ENCODE data around the gene PCF11. TPM values are rescaled to one million over a fixed set of nuclear protein-coding genes. Genes with fewer than 3 reads are reported as not detected.

PCF11 gene
- total RNA-seq, 3 donors from 2014 or later = 55.6 to 68.5 (median 64.8) TPM

GRCh38 chr11:83139310-83139709 lies 17.6 kb upstream of the PCF11 start:
- Mint-ChIP-seq H3K27me3 (ENCODE audit: low read depth) (no peaks in the 10 kb centered on the region), H3K36me3 (ENCODE audit: insufficient read depth) (no peaks in the 10 kb centered on the region), H3K4me1 (ENCODE audit: low read depth) (peaks cover 2% of the 10 kb centered on the region), H3K9me3 (no peaks in the 10 kb centered on the region), H3K4me3 (no peak overlapping the region)
- DNase-seq = no peak
- ATAC-seq = no peak

- H3K36me3 Mint-ChIP-seq (ENCODE audit: insufficient read depth) = no peaks in the 10 kb centered on the region
- no peak for DNase-seq
- H3K4me3 Mint-ChIP-seq = no peak overlapping the region
- peaks cover 3% of the 10 kb centered on the region for H3K4me1 Mint-ChIP-seq (ENCODE audit: low read depth)
- no peak for ATAC-seq
- no peaks in the 10 kb centered on the region for H3K9me3 Mint-ChIP-seq
- H3K27me3 Mint-ChIP-seq (ENCODE audit: low read depth) = no peaks in the 10 kb centered on the region
These were observed 16.1 kb upstream of the PCF11 start for GRCh38 chr11:83140691-83141455.

GRCh38 chr11:83147895-83148294 lies 9.0 kb upstream of the PCF11 start:
- H3K36me3 Mint-ChIP-seq (ENCODE audit: insufficient read depth) = no peaks in the 10 kb centered on the region
- peaks cover 2% of the 10 kb centered on the region for H3K27me3 Mint-ChIP-seq (ENCODE audit: low read depth)
- ATAC-seq = no peak
- peaks cover 1% of the 10 kb centered on the region for H3K4me1 Mint-ChIP-seq (ENCODE audit: low read depth)
- no peak overlapping the region for H3K4me3 Mint-ChIP-seq
- H3K9me3 Mint-ChIP-seq = no peaks in the 10 kb centered on the region
- no peak for DNase-seq

GRCh38 chr11:83150450-83150849 lies 6.5 kb upstream of the PCF11 start:
- H3K9me3 Mint-ChIP-seq = no peaks in the 10 kb centered on the region
- DNase-seq (no peak), ATAC-seq (no peak)
- H3K27me3 Mint-ChIP-seq (ENCODE audit: low read depth) = peaks cover 2% of the 10 kb centered on the region
- peaks cover 3% of the 10 kb centered on the region for H3K4me1 Mint-ChIP-seq (ENCODE audit: low read depth)
- no peaks in the 10 kb centered on the region for H3K36me3 Mint-ChIP-seq (ENCODE audit: insufficient read depth)
- no peak overlapping the region for H3K4me3 Mint-ChIP-seq

GRCh38 chr11:83151274-83151977 lies 5.5 kb upstream of the PCF11 start:
- Mint-ChIP-seq H3K36me3 (ENCODE audit: insufficient read depth) (no peaks in the 10 kb centered on the region), H3K4me1 (ENCODE audit: low read depth) (peaks cover 6% of the 10 kb centered on the region), H3K27me3 (ENCODE audit: low read depth) (peaks cover 2% of the 10 kb centered on the region), H3K4me3 (no peak overlapping the region), H3K9me3 (no peaks in the 10 kb centered on the region)
- DNase-seq (no peak), ATAC-seq (no peak)

GRCh38 chr11:83152264-83152663 lies 4.7 kb upstream of the PCF11 start:
- peaks cover 2% of the 10 kb centered on the region for H3K27me3 Mint-ChIP-seq (ENCODE audit: low read depth)
- H3K9me3 Mint-ChIP-seq = no peaks in the 10 kb centered on the region
- DNase-seq (no peak), ATAC-seq (no peak)
- H3K36me3 Mint-ChIP-seq (ENCODE audit: insufficient read depth) = peaks cover 2% of the 10 kb centered on the region
- H3K4me1 Mint-ChIP-seq (ENCODE audit: low read depth) = peaks cover 6% of the 10 kb centered on the region
- H3K4me3 Mint-ChIP-seq = no peak overlapping the region

GRCh38 chr11:83153764-83154163 lies 3.2 kb upstream of the PCF11 start:
- ATAC-seq (no peak), DNase-seq (no peak)
- Mint-ChIP-seq H3K27me3 (ENCODE audit: low read depth) (no peaks in the 10 kb centered on the region), H3K36me3 (ENCODE audit: insufficient read depth) (peaks cover 9% of the 10 kb centered on the region), H3K4me3 (no peak overlapping the region), H3K4me1 (ENCODE audit: low read depth) (peaks cover 6% of the 10 kb centered on the region), H3K9me3 (no peaks in the 10 kb centered on the region)

GRCh38 chr11:83156144-83156995 lies 561 bp upstream of the PCF11 start:
- no peaks in the 10 kb centered on the region for H3K9me3 Mint-ChIP-seq
- ATAC-seq (peak; percentile 90 to 91), DNase-seq (peak; percentile 96)
- H3K4me3 Mint-ChIP-seq = peak overlapping the region; percentile 99
- peaks cover 31% of the 10 kb centered on the region for H3K36me3 Mint-ChIP-seq (ENCODE audit: insufficient read depth)
- peaks cover 24% of the 10 kb centered on the region for H3K4me1 Mint-ChIP-seq (ENCODE audit: low read depth)
- H3K27me3 Mint-ChIP-seq (ENCODE audit: low read depth) = no peaks in the 10 kb centered on the region

- Mint-ChIP-seq H3K27me3 (ENCODE audit: low read depth) (no peaks in the 10 kb centered on the region), H3K4me3 (peak overlapping the region; percentile 99), H3K36me3 (ENCODE audit: insufficient read depth) (peaks cover 40% of the 10 kb centered on the region), H3K4me1 (ENCODE audit: low read depth) (peaks cover 37% of the 10 kb centered on the region), H3K9me3 (no peaks in the 10 kb centered on the region)
- ATAC-seq (peak in 1 of 2 donors; percentile 12), DNase-seq (peak; percentile 21)
These were observed 844 bp downstream of the PCF11 start for GRCh38 chr11:83157594-83158356.

- Mint-ChIP-seq H3K4me1 (ENCODE audit: low read depth) (peaks cover 42% of the 10 kb centered on the region), H3K27me3 (ENCODE audit: low read depth) (no peaks in the 10 kb centered on the region), H3K4me3 (peak overlapping the region; percentile 99), H3K36me3 (ENCODE audit: insufficient read depth) (peaks cover 40% of the 10 kb centered on the region), H3K9me3 (no peaks in the 10 kb centered on the region)
- DNase-seq = no peak
- ATAC-seq = no peak
These were observed 1.4 kb downstream of the PCF11 start for GRCh38 chr11:83158357-83158786.

- no peaks in the 10 kb centered on the region for H3K27me3 Mint-ChIP-seq (ENCODE audit: low read depth)
- DNase-seq (no peak), ATAC-seq (no peak)
- peak overlapping the region; percentile 99 for H3K4me3 Mint-ChIP-seq
- H3K36me3 Mint-ChIP-seq (ENCODE audit: insufficient read depth) = peaks cover 40% of the 10 kb centered on the region
- H3K9me3 Mint-ChIP-seq = no peaks in the 10 kb centered on the region
- peaks cover 47% of the 10 kb centered on the region for H3K4me1 Mint-ChIP-seq (ENCODE audit: low read depth)
These were observed 2.3 kb downstream of the PCF11 start for GRCh38 chr11:83158965-83159901.

GRCh38 chr11:83159902-83160865 lies 3.3 kb downstream of the PCF11 start:
- Mint-ChIP-seq H3K36me3 (ENCODE audit: insufficient read depth) (peaks cover 45% of the 10 kb centered on the region), H3K27me3 (ENCODE audit: low read depth) (no peaks in the 10 kb centered on the region), H3K4me1 (ENCODE audit: low read depth) (peaks cover 50% of the 10 kb centered on the region), H3K4me3 (peak overlapping the region; percentile 99), H3K9me3 (no peaks in the 10 kb centered on the region)
- DNase-seq = no peak
- ATAC-seq = no peak

All from activated T-cell treated with anti-CD3 and anti-CD28 coated beads, Interleukin-2, amount 50 U/mL, for 4 hours (primary cell).